SK-N-SH treated with all-trans-retinoic acid at 6 μM for 48 hours (cell line): Measurements from ENCODE around the gene ISOC2.

Experiments used
- ATAC-seq: fragments of 200-7000 bp; cut with Tn5 transposase; 3 replicates; pipeline ENCODE4 v1.9.1; 2020; ENCODE audit warnings: mild to moderate bottlenecking, moderate library complexity
- ARNTL ChIP-seq: fragments of 450-650 bp; formaldehyde crosslinking; IDR thresholded peaks from 2 replicates; pipeline ENCODE4 v1.5.0; 2020; ENCODE audit warnings: low read depth, mild to moderate bottlenecking, moderate library complexity, borderline replicate concordance
- BACH2 ChIP-seq: fragments of 250-450 bp; sonication (Bioruptor Pico); IDR thresholded peaks from 2 replicates; pipeline ENCODE4 v1.9.0; 2021; ENCODE audit warnings: mild to moderate bottlenecking, borderline replicate concordance
- CSDC2 ChIP-seq: fragments of 250-450 bp; sonication (Bioruptor Pico); IDR thresholded peaks from 2 replicates; pipeline ENCODE4 v1.5.0; 2020; ENCODE audit warnings: mild to moderate bottlenecking, moderate library complexity
- ESRRG ChIP-seq: fragments of 250-450 bp; sonication (Bioruptor Pico); IDR thresholded peaks from 2 replicates; pipeline ENCODE4 v1.6.1; 2021; ENCODE audit warnings: mild to moderate bottlenecking
- GLIS3 ChIP-seq: fragments of 250-450 bp; sonication (Bioruptor Pico); IDR thresholded peaks from 2 replicates; pipeline ENCODE4 v1.5.0; 2020; ENCODE audit warnings: mild to moderate bottlenecking, moderate library complexity
- ISL1 ChIP-seq: fragments of 250-450 bp; sonication (Bioruptor Pico); IDR thresholded peaks from 2 replicates; pipeline ENCODE4 v2.1.2; 2022; ENCODE audit warnings: mild to moderate bottlenecking, moderate library complexity
- OSR1 ChIP-seq: fragments of 250-450 bp; sonication (Bioruptor Pico); IDR thresholded peaks from 2 replicates; pipeline ENCODE4 v1.8.0; 2022; ENCODE audit warnings: moderate library complexity, mild to moderate bottlenecking, inconsistent platforms
- PPARA ChIP-seq: fragments of 250-450 bp; sonication (Bioruptor Pico); IDR thresholded peaks from 2 replicates; pipeline ENCODE4 v1.5.0; 2020; ENCODE audit warnings: mild to moderate bottlenecking, borderline replicate concordance
- RARB ChIP-seq: fragments of 250-450 bp; sonication (Bioruptor Pico); IDR thresholded peaks from 2 replicates; pipeline ENCODE4 v1.8.0; 2021; ENCODE audit warnings: mild to moderate bottlenecking, moderate library complexity
- SNAI2 ChIP-seq: fragments of 250-450 bp; sonication (Bioruptor Pico); IDR thresholded peaks from 2 replicates; pipeline ENCODE4 v1.5.0; 2020; ENCODE audit warnings: mild to moderate bottlenecking, moderate library complexity
- TCF4 ChIP-seq: fragments of 250-450 bp; sonication (Bioruptor Pico); IDR thresholded peaks from 2 replicates; pipeline ENCODE4 v1.8.0; 2021; ENCODE audit warnings: mild to moderate bottlenecking, moderate library complexity, borderline replicate concordance
- TOX ChIP-seq: fragments of 250-450 bp; sonication (Bioruptor Pico); IDR thresholded peaks from 2 replicates; pipeline ENCODE4 v1.8.0; 2021; ENCODE audit warnings: mild to moderate bottlenecking, moderate library complexity, borderline replicate concordance
- TSHZ2 ChIP-seq: fragments of 250-450 bp; sonication (Bioruptor Pico); IDR thresholded peaks from 2 replicates; pipeline ENCODE4 v1.5.0; 2020; ENCODE audit warnings: mild to moderate bottlenecking, moderate library complexity
- ZC3H10 ChIP-seq: fragments of 250-450 bp; sonication (Bioruptor Pico); IDR thresholded peaks from 2 replicates; pipeline ENCODE4 v1.5.1; 2021; ENCODE audit warnings: mild to moderate bottlenecking, moderate library complexity
- ZFP3 ChIP-seq: fragments of 250-450 bp; sonication (Bioruptor Pico); IDR thresholded peaks from 2 replicates; pipeline ENCODE4 v1.5.0; 2020; ENCODE audit warnings: mild to moderate bottlenecking, moderate library complexity
- ZFP30 ChIP-seq: fragments of 450-650 bp; formaldehyde crosslinking; IDR thresholded peaks from 2 replicates; pipeline ENCODE4 v1.5.0; 2022; ENCODE audit warnings: mild to moderate bottlenecking, moderate library complexity
- ZNF565 ChIP-seq: fragments of 450-650 bp; formaldehyde crosslinking; conservative IDR thresholded peaks from 2 replicates; pipeline ENCODE4 v1.5.0; 2020; ENCODE audit warnings: low read depth, mild to moderate bottlenecking, moderate library complexity
- ZNF70 ChIP-seq: fragments of 450-650 bp; formaldehyde crosslinking; IDR thresholded peaks from 2 replicates; pipeline ENCODE4 v1.5.0; 2020; ENCODE audit warnings: mild to moderate bottlenecking, moderate library complexity
- ZNF8 ChIP-seq: fragments of 450-650 bp; formaldehyde crosslinking; IDR thresholded peaks from 2 replicates; pipeline ENCODE4 v1.5.0; 2020; ENCODE audit warnings: mild to moderate bottlenecking, moderate library complexity
- TF ChIP-seq, protein P1 (sequence below): fragments of 250-450 bp; sonication (Bioruptor Pico); IDR thresholded peaks from 2 replicates; pipeline ENCODE4 v1.8.0; 2020; ENCODE audit warnings: mild to moderate bottlenecking, moderate library complexity, borderline replicate concordance
- TF ChIP-seq, protein P2 (sequence below): fragments of 250-450 bp; sonication (Bioruptor Pico); IDR thresholded peaks from 2 replicates; pipeline ENCODE4 v1.8.0; 2021; ENCODE audit warnings: low read depth, mild to moderate bottlenecking, moderate library complexity, borderline replicate concordance
- TF ChIP-seq, protein P3 (sequence below): fragments of 250-450 bp; sonication (Bioruptor Pico); IDR thresholded peaks from 2 replicates; pipeline ENCODE4 v1.5.1; 2021; ENCODE audit warnings: mild to moderate bottlenecking, moderate library complexity
- TF ChIP-seq, protein P4 (sequence below): fragments of 250-450 bp; sonication (Bioruptor Pico); IDR thresholded peaks from 2 replicates; pipeline ENCODE4 v1.5.1; 2020; ENCODE audit warnings: low read depth, mild to moderate bottlenecking, moderate library complexity

Gene ISOC2

DNA sequence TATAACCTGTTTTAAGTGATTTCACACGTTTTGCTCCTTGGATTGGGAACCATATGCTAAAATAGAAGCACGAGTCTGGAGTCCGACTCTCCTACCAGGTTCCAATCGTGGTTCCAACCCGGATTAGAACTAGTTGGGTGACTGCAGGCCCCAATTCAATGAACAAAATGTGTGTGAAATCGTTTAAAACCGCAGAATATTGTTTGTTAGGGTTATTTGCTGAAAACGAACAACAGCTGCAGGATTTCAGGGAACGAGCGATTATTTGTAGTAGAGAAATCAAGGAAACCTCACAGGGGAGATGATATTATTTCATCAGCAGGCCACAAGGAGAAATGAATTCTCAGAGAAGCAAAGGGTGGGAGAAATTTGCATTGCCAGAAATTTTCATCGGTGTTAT lies 43.5 kb upstream of the ISOC2 start:
- TF ChIP-seq, protein P1, sequence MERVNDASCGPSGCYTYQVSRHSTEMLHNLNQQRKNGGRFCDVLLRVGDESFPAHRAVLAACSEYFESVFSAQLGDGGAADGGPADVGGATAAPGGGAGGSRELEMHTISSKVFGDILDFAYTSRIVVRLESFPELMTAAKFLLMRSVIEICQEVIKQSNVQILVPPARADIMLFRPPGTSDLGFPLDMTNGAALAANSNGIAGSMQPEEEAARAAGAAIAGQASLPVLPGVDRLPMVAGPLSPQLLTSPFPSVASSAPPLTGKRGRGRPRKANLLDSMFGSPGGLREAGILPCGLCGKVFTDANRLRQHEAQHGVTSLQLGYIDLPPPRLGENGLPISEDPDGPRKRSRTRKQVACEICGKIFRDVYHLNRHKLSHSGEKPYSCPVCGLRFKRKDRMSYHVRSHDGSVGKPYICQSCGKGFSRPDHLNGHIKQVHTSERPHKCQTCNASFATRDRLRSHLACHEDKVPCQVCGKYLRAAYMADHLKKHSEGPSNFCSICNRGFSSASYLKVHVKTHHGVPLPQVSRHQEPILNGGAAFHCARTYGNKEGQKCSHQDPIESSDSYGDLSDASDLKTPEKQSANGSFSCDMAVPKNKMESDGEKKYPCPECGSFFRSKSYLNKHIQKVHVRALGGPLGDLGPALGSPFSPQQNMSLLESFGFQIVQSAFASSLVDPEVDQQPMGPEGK (CRISPR knock-in tag) = no peak
- TF ChIP-seq ZFP30 (CRISPR knock-in tag) = no peak
- no peak for TF ChIP-seq OSR1 (CRISPR knock-in tag)
- no peak for ATAC-seq

DNA sequence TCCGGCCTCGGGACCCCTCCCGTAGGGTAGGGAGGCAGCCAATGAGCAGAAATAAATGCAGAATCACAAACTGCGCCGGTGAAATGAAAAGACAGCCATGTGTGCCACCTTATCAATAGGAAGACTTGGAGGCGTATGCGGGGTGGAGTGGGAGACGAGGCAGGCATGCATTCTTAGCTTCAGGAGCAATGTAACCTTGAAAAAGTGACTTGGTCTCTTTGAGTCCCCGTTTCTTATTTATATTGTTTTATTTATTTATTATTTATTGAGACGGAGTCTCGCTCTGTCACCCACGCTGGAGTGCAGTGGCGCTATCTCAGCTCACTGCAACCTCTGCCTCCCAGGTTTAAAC lies 42.8 kb upstream of the ISOC2 start:
- ATAC-seq = no peak

DNA sequence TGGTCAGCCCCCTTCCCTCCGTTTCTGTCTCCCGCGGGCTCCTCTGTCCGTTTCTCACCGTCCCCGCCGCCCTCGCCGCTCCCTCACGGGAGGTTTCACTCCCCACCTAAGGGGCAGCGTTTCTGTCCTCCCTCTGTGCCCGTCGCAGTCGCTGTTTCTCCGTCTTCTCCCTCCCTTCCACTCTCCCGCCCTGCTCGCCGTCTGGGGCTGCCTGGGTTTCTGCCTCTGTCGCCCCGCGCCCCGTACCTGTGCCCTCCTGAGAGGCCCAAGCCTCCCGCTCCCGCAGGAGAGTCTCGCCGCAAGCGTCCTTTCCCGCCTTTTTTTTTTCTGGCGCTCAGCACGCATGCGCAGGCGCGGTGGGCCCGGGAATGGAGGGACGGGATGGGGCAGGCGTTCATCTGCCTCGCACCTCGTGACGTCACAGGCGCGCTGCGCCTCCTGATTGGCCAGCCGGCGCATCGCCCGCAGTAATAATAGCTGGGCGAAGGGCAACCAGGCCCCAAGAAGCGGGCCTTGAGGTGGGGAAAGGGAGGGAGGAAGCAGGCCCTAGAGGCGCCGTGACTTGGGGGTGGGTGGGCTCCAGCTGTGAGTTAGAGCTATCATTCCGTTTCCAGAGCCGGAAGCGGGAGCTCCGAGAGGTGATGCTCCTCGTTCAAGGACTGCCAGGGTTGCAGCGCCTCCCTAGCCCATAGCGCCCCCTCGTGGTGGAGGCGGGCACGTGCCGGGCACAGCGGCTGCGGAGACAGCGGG lies 42.2 kb upstream of the ISOC2 start:
- TF ChIP-seq CSDC2 (CRISPR knock-in tag) (no peak), ZNF70 (CRISPR knock-in tag) (no peak), TCF4 (CRISPR knock-in tag) (no peak), RARB (CRISPR knock-in tag) (no peak), PPARA (no peak), ARNTL (CRISPR knock-in tag) (no peak), ZFP30 (CRISPR knock-in tag) (no peak), ZFP3 (CRISPR knock-in tag) (no peak), ZC3H10 (CRISPR knock-in tag) (no peak), OSR1 (CRISPR knock-in tag) (no peak), ZNF565 (no peak), TOX (CRISPR knock-in tag) (no peak), ISL1 (no peak), ZNF8 (no peak)
- TF ChIP-seq, protein P2, sequence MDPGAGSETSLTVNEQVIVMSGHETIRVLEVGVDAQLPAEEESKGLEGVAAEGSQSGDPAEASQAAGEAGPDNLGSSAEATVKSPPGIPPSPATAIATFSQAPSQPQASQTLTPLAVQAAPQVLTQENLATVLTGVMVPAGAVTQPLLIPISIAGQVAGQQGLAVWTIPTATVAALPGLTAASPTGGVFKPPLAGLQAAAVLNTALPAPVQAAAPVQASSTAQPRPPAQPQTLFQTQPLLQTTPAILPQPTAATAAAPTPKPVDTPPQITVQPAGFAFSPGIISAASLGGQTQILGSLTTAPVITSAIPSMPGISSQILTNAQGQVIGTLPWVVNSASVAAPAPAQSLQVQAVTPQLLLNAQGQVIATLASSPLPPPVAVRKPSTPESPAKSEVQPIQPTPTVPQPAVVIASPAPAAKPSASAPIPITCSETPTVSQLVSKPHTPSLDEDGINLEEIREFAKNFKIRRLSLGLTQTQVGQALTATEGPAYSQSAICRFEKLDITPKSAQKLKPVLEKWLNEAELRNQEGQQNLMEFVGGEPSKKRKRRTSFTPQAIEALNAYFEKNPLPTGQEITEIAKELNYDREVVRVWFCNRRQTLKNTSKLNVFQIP (CRISPR knock-in tag) = no peak
- peak; percentile 95 for ATAC-seq

More for the DNA sequence above, 42.8 kb upstream of the ISOC2 start:
- TF ChIP-seq GLIS3 = no peak

GRCh38 chr19:55503157-55503501 lies 41.7 kb upstream of the ISOC2 start:
- no peak for ATAC-seq
- TF ChIP-seq ZNF8 (no peak), ZFP30 (CRISPR knock-in tag) (no peak), ARNTL (CRISPR knock-in tag) (no peak), ESRRG (CRISPR knock-in tag) (no peak), ISL1 (no peak), OSR1 (CRISPR knock-in tag) (no peak), ZFP3 (CRISPR knock-in tag) (no peak), RARB (CRISPR knock-in tag) (no peak), SNAI2 (no peak), ZNF70 (CRISPR knock-in tag) (no peak)
- TF ChIP-seq, protein P3, sequence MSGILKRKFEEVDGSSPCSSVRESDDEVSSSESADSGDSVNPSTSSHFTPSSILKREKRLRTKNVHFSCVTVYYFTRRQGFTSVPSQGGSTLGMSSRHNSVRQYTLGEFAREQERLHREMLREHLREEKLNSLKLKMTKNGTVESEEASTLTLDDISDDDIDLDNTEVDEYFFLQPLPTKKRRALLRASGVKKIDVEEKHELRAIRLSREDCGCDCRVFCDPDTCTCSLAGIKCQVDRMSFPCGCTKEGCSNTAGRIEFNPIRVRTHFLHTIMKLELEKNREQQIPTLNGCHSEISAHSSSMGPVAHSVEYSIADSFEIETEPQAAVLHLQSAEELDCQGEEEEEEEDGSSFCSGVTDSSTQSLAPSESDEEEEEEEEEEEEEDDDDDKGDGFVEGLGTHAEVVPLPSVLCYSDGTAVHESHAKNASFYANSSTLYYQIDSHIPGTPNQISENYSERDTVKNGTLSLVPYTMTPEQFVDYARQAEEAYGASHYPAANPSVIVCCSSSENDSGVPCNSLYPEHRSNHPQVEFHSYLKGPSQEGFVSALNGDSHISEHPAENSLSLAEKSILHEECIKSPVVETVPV (CRISPR knock-in tag) = no peak

GRCh38 chr19:55502197-55502952 lies 40.9 kb upstream of the ISOC2 start:
- TF ChIP-seq ZNF8 = no peak
- no peak for ATAC-seq

DNA sequence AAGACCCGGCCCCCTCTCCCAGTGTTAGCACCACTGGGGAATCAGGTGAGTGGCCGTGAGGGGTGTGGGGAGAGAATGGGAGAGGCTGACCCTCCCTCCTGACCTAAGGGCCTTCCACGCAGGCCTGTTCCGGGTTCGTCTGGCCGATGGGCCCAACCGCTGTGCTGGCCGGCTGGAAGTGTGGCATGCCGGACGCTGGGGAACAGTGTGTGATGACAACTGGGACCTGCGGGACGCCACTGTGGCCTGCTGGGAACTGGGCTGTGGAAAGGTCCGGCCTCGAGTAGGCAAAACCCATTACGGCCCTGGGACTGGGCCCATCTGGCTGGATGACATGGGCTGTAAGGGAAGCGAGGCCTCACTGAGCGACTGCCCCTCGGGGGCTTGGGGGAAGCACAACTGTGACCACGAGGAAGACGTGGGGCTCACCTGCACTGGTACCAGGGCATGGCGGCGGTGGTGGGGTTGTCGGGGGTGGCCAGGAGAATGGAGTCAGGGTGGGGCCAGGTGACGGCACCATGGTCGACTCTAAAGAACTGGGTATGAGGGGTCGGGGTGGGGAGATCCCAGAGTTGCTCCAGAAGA lies 39.0 kb upstream of the ISOC2 start:
- no peak for ATAC-seq
- TF ChIP-seq RARB (CRISPR knock-in tag) (no peak), ZNF8 (no peak), CSDC2 (CRISPR knock-in tag) (no peak), ESRRG (CRISPR knock-in tag) (no peak), OSR1 (CRISPR knock-in tag) (no peak), TOX (CRISPR knock-in tag) (no peak), ZFP30 (CRISPR knock-in tag) (no peak), BACH2 (CRISPR knock-in tag) (no peak), TSHZ2 (CRISPR knock-in tag) (no peak), ZC3H10 (CRISPR knock-in tag) (no peak), GLIS3 (no peak)
- TF ChIP-seq, protein P4, sequence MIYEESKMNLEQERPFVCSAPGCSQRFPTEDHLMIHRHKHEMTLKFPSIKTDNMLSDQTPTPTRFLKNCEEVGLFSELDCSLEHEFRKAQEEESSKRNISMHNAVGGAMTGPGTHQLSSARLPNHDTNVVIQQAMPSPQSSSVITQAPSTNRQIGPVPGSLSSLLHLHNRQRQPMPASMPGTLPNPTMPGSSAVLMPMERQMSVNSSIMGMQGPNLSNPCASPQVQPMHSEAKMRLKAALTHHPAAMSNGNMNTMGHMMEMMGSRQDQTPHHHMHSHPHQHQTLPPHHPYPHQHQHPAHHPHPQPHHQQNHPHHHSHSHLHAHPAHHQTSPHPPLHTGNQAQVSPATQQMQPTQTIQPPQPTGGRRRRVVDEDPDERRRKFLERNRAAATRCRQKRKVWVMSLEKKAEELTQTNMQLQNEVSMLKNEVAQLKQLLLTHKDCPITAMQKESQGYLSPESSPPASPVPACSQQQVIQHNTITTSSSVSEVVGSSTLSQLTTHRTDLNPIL (CRISPR knock-in tag) = no peak
